GM19023 (cell line): ENCODE data around the gene LTBP1.

Source experiments
- ATAC-seq: cut with Tn5 transposase; IDR thresholded peaks from one replicate; pipeline ENCODE4 v1.9.1; 2021; ENCODE audit warnings: mild to moderate bottlenecking, moderate library complexity; ENCODE audit not compliant: unreplicated experiment

The LTBP1 gene

GRCh38 chr2:33069894-33070651, 123.3 kb downstream of the LTBP1 start:
- no peak for ATAC-seq

DNA sequence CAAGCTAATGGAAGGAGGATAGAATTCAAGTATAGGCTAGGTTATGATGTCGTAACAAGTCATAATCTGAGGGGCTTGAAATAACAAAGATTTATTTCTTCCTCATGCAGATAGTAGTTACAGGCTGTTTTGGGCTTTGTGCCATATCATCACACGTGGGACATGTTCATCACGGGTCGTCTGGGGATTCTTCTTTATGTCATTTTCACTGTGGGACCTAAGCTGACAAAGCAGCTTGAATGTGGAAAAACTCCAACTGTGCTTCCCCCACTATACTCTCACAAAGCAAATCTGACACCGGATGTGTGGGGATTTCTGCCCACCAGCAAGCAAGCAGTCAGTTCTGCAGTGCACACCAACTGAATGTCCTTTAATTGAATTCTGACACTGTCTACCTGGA, 124.8 kb downstream of the LTBP1 start:
- no peak for ATAC-seq

DNA sequence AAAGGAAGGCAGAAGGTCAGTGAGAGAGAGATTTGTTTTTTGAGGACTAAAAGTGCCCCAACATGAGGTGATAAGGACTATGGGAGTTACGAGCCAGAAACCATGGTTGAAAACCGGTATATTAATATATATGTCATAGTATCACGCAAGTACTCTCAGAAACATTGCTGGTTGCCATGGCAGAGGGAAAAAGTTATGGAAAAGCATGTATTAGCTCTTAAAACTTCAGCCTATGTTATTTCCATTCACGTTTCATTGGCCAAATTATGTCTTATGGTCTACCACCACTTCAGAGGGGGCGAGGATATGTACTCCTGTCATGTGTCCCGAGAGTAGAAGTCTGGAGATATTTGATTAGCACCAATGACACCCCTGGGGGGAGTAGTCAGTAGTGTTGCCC, 125.9 kb downstream of the LTBP1 start:
- ATAC-seq, result no peak

- ATAC-seq, result no peak
Observed at GRCh38 chr2:33073018-33073417, 126.3 kb downstream of the LTBP1 start.

DNA sequence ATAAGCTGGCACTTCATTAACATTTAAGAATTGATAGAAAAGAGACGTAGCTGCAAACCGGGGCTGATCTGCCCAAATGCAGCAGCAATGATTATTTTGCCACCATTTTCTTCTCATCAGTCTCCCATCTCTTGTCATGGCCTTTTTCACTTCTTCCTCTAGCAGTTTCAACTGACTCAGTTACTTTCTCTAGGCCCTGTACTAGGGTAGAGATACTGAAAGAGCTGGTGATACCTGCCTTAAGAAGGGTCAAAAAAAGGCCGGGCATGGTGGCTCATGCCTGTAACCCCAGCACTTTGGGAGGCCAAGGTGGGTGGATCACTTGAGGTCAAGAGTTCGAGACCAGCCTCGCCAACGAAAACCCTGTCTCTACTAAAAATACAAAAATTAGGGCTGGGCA, 127.4 kb downstream of the LTBP1 start:
- no peak for ATAC-seq

DNA sequence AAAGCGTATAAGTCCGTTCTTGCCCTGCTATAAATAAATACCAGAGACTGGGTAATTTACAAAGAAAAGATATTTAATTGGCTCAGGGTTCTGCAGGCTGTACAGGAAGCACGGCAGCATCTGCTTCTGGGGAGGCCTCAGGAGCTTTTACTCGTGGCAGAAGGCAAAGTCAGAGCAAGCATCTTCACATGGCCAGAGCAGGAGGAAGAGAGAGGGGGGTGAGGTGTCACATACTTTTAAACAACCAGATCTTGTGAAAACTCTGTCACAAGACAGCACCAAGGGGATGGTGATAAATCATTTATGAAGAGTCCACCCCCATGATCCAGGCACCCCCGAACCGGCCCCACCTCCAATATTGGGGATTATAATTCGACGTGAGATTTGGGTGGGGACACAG, 130.6 kb downstream of the LTBP1 start:
- ATAC-seq, result no peak

DNA sequence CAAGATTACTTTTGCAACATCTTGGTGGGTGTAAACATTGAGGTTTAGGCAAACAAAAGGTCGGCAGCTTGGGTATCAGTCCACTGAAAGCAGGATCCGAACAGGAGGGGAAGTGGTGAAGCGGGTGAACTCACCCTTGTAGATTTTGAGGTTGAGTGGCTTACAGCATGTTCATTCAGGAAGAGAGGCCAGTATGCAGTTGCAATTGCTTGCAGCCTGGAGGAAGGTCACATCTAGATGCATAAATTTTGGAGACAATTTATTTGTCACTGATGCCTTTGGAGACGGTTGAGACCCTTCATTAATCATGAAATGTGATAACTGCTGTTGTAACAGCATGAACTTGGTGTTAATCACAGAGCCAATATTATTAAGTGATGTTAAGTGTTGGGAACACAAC, 131.1 kb downstream of the LTBP1 start:
- ATAC-seq, result no peak

DNA sequence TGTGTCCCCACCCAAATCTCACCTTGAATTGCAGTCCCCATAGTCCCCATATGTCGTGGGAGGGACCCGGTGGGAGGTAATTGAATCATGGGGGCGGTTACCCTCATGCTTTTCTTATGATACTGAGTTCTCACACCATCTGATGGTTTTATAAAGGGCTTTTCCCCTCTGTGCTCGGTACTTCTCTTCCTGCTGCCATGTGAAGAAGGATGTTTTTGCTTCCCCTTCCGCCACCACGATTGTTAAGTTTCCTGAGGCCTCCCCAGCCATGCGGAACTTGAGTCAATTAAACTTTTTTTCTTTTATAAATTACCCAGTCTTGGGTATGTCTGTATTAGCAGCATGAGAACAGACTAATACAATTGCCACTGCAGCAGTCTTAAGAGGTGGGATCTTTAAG, 134.9 kb downstream of the LTBP1 start:
- ATAC-seq, result no peak

GRCh38 chr2:33083699-33084387, 137.1 kb downstream of the LTBP1 start:
- ATAC-seq, result no peak

- ATAC-seq, result no peak
Observed at GRCh38 chr2:33084433-33084832, 137.7 kb downstream of the LTBP1 start.

- no peak for ATAC-seq
Observed at GRCh38 chr2:33085646-33086045, 138.9 kb downstream of the LTBP1 start.

GRCh38 chr2:33086400-33087015, 139.8 kb downstream of the LTBP1 start:
- no peak for ATAC-seq

- ATAC-seq, result no peak
Observed at GRCh38 chr2:33090553-33091134, 143.9 kb downstream of the LTBP1 start.

DNA sequence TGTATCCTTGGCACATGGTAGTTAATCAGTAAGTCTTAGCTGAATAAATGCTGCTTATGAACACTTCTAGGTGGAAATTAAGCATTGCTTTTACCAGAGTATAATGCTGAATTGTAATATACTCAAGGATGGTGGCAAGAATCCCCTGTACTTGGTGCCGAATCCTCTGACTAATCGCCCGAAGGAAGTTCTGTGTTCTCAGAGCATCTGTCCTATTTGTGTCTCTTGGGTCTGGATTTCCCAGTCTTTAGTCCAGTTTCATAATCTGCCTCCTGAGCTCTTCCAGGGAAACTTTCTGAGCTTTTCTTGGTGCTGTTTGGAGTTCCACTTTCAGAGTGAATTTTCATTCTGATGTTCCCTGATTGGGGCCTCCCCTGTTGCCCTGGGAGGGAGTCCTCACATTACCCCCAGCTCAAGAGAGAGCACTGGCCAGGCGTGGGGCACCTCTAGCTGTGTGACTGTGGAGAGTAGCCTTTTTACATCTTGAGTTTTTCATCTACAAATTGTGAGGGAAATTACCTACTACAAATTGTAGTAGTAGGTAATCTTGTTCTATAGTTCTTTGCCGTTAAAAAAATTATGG, 144.9 kb downstream of the LTBP1 start:
- ATAC-seq, result no peak

- no peak for ATAC-seq
Observed at GRCh38 chr2:33093283-33093993, 146.7 kb downstream of the LTBP1 start.

DNA sequence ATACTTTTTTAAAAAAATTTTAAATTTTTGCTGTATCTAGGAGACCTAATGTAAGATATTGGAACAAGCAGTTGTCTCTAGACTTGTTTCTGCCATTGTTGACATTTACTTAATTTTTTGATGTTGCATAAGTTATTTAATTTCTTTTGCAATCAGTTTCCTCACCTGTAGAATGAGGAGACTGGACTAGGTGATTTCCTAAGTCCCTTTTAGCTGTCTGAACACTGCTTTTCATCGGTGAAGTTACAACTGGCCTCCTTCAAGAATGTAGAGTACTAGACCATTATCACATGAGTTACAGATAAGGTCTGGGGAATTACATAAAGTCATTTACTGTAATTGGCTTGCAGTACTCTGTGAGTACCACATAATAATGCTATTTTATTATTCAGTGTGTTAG, 147.6 kb downstream of the LTBP1 start:
- ATAC-seq, result no peak

- no peak for ATAC-seq
Observed at GRCh38 chr2:33099989-33100388, 153.2 kb downstream of the LTBP1 start.

GRCh38 chr2:33100921-33101320, 154.2 kb downstream of the LTBP1 start:
- no peak for ATAC-seq

- no peak for ATAC-seq
Observed at GRCh38 chr2:33104052-33104623, 157.4 kb downstream of the LTBP1 start.

DNA sequence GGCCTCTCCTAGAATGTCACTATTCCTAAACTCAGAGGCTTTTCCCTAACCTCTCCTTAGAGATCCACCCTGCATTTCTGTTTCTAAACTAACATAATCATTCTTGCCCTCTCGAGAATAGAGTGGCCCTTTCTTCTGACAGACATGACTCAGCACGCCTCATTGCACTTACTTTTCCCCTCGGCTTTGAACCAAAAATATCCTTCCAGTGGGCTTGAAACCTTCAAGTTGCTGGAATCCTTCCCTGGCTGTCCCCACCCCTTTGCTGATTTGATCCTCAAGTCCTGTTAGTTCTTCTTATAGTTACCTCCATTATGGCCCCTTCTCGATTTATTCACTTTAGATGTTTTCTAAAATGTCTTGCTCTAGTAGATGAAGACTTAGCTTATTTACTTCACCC, 158.0 kb downstream of the LTBP1 start:
- no peak for ATAC-seq
